OCI-LY7 (cell line): Measurements from ENCODE around the gene GALNT9. TPM values are rescaled to one million over a fixed set of nuclear protein-coding genes. Genes with fewer than 3 reads are reported as not detected.

Source experiments
- BruUV-seq: library from RNA; stranded (reverse); fragments of 400-500 nt; replicated peaks from 2 replicates; lab custom pipeline; 2021; lab: Mats Ljungman, UMichigan
- CTCF ChIA-PET: fragments of 300-600 bp; sonication (Branson Sonifier 250); formaldehyde crosslinking; loops from one replicate; lab custom pipeline; 2022; ENCODE audit warnings: antibody characterized with exemption; ENCODE audit not compliant: unreplicated experiment; lab: Charles Lee
- POLR2A ChIA-PET: fragments of 300-600 bp; sonication (Branson Sonifier 250); formaldehyde crosslinking; loops from one replicate; lab custom pipeline; 2022; ENCODE audit warnings: antibody characterized with exemption; lab: Charles Lee
- DNase-seq: peaks from one replicate; pipeline ENCODE4 v3.0.0-alpha.2; 2015; ENCODE audit warnings: low spot score
- H2AFZ ChIP-seq: fragments of 200-600 bp; sonication (generic), shearing (Covaris generic); 2 replicates; pipeline ENCODE4 v1.6.1; 2014; ENCODE audit warnings: mild to moderate bottlenecking, antibody characterized with exemption, low read length, moderate library complexity
- H3K27ac ChIP-seq: fragments of 200-600 bp; sonication (generic); 2 replicates; pipeline ENCODE4 v1.5.1; 2014; ENCODE audit warnings: mixed run types, low read depth, mild to moderate bottlenecking, moderate library complexity, low read length, inconsistent platforms; ENCODE audit not compliant: poor library complexity, severe bottlenecking
- H3K36me3 ChIP-seq: fragments of 200-600 bp; sonication (generic); 2 replicates; pipeline ENCODE4 v1.6.1; 2014; ENCODE audit warnings: mild to moderate bottlenecking, antibody characterized with exemption, low read length, moderate library complexity, mixed read lengths; ENCODE audit not compliant: insufficient read depth
- H3K4me1 ChIP-seq: fragments of 200-600 bp; sonication (generic); 2 replicates; pipeline ENCODE4 v1.5.1; 2014; ENCODE audit warnings: mild to moderate bottlenecking, low read length; ENCODE audit not compliant: insufficient read depth, poor library complexity, severe bottlenecking
- H3K4me2 ChIP-seq: fragments of 200-600 bp; sonication (generic); 2 replicates; pipeline ENCODE4 v1.6.1; 2014; ENCODE audit warnings: mild to moderate bottlenecking, low read length
- H3K4me3 ChIP-seq: fragments of 200-600 bp; sonication (generic); 2 replicates; pipeline ENCODE4 v1.5.1; 2014; ENCODE audit warnings: mild to moderate bottlenecking, low read depth, low read length; ENCODE audit not compliant: poor library complexity, severe bottlenecking
- H3K79me2 ChIP-seq: fragments of 200-600 bp; sonication (generic); 2 replicates; pipeline ENCODE4 v1.6.1; 2016; ENCODE audit warnings: low read depth, mild to moderate bottlenecking, low read length, moderate library complexity, mixed read lengths; ENCODE audit not compliant: insufficient read depth
- H3K9me2 ChIP-seq: fragments of 200-600 bp; sonication (generic); 2 replicates; pipeline ENCODE4 v1.6.1; 2016; ENCODE audit warnings: mild to moderate bottlenecking, low read length, mixed read lengths; ENCODE audit not compliant: insufficient read depth
- H3K9me3 ChIP-seq: fragments of 200-600 bp; sonication (generic); 2 replicates; pipeline ENCODE4 v1.6.1; 2014; ENCODE audit warnings: mild to moderate bottlenecking, mixed run types, low read length, mixed read lengths
- H4K20me1 ChIP-seq: fragments of 200-600 bp; sonication (generic); 2 replicates; pipeline ENCODE4 v1.6.1; 2014; ENCODE audit warnings: mild to moderate bottlenecking, antibody characterized with exemption, low read length, moderate library complexity, mixed read lengths; ENCODE audit not compliant: insufficient read depth
- EZH2phosphoT487 ChIP-seq: fragments of 200-600 bp; sonication (generic); IDR thresholded peaks from 2 replicates; pipeline ENCODE4 v1.6.1; 2018; ENCODE audit warnings: low read depth, borderline replicate concordance, mild to moderate bottlenecking, mixed run types, antibody characterized with exemption, low read length, moderate library complexity, mixed read lengths
- intact Hi-C: fragments of 100-400 bp; cut with micrococcal nuclease; formaldehyde crosslinking; loops from one replicate; pipeline ENCODE4 v1.10.0; 2022; ENCODE audit not compliant: unreplicated experiment
- total RNA-seq, 2 experiments: library from RNA; depleted of rRNA in 1 of 2; stranded (reverse); fragments of >200 nt in 1 of 2; shearing (Covaris generic) in 1 of 2; gene quantifications; 2 replicates each; pipeline ENCODE4 v1.2.3, GENCODE V29; 2014 to 2022
- TF ChIP-seq, protein P1 (sequence below): fragments of 200-600 bp; sonication (generic); conservative IDR thresholded peaks from 2 replicates; pipeline ENCODE4 v1.5.1; 2014; ENCODE audit warnings: mild to moderate bottlenecking, antibody characterized with exemption, low read length, moderate library complexity, mixed read lengths

GALNT9 gene
- total RNA-seq, 2 experiments from 2014 or later = 0.28 TPM; not detected in 1

- Histone ChIP-seq H3K36me3 (no peaks in the 10 kb centered on the region), H4K20me1 (no peaks in the 10 kb centered on the region), H3K27ac (no peak overlapping the region), H2AFZ (no peak overlapping the region), H3K79me2 (no peaks in the 10 kb centered on the region), H3K9me3 (no peaks in the 10 kb centered on the region), H3K4me3 (no peak overlapping the region), H3K4me1 (no peaks in the 10 kb centered on the region), H3K9me2 (no peaks in the 10 kb centered on the region), H3K4me2 (no peak overlapping the region)
- no TSS peak for BruUV-seq
- CTCF ChIA-PET = no interaction called here
- POLR2A ChIA-PET = no interaction called here
- intact Hi-C loops = no loop called here
- no peak for TF ChIP-seq EZH2phosphoT487
- TF ChIP-seq, protein P1, sequence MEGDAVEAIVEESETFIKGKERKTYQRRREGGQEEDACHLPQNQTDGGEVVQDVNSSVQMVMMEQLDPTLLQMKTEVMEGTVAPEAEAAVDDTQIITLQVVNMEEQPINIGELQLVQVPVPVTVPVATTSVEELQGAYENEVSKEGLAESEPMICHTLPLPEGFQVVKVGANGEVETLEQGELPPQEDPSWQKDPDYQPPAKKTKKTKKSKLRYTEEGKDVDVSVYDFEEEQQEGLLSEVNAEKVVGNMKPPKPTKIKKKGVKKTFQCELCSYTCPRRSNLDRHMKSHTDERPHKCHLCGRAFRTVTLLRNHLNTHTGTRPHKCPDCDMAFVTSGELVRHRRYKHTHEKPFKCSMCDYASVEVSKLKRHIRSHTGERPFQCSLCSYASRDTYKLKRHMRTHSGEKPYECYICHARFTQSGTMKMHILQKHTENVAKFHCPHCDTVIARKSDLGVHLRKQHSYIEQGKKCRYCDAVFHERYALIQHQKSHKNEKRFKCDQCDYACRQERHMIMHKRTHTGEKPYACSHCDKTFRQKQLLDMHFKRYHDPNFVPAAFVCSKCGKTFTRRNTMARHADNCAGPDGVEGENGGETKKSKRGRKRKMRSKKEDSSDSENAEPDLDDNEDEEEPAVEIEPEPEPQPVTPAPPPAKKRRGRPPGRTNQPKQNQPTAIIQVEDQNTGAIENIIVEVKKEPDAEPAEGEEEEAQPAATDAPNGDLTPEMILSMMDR = no peak
- DNase-seq = no peak
Observed at GRCh38 chr12:132308853-132309595, 20.4 kb downstream of the GALNT9 start.

GRCh38 chr12:132307976-132308852, 21.2 kb downstream of the GALNT9 start:
- Histone ChIP-seq H3K4me1 (no peaks in the 10 kb centered on the region), H3K4me2 (no peak overlapping the region), H3K9me3 (no peaks in the 10 kb centered on the region), H2AFZ (no peak overlapping the region), H3K4me3 (no peak overlapping the region), H3K27ac (no peak overlapping the region), H3K79me2 (no peaks in the 10 kb centered on the region), H3K36me3 (no peaks in the 10 kb centered on the region), H4K20me1 (no peaks in the 10 kb centered on the region), H3K9me2 (no peaks in the 10 kb centered on the region)
- TF ChIP-seq, protein P1 = no peak
- TF ChIP-seq EZH2phosphoT487 = no peak
- ChIA-PET CTCF (no interaction called here), POLR2A (no interaction called here)
- BruUV-seq = no TSS peak
- DNase-seq = no peak
- intact Hi-C loops = no loop called here

GRCh38 chr12:132306885-132307191, 22.6 kb downstream of the GALNT9 start:
- no TSS peak for BruUV-seq
- TF ChIP-seq, protein P1 = no peak
- TF ChIP-seq EZH2phosphoT487 = no peak
- H2AFZ ChIP-seq = no peak overlapping the region
- intact Hi-C loops = no loop called here
- POLR2A ChIA-PET = no interaction called here
- no peaks in the 10 kb centered on the region for H3K79me2 ChIP-seq
- H3K36me3 ChIP-seq = no peaks in the 10 kb centered on the region
- CTCF ChIA-PET = no interaction called here
- H3K9me3 ChIP-seq = no peaks in the 10 kb centered on the region
- no peak overlapping the region for H3K4me3 ChIP-seq
- H4K20me1 ChIP-seq = no peaks in the 10 kb centered on the region
- no peak for DNase-seq
- no peak overlapping the region for H3K27ac ChIP-seq
- H3K4me1 ChIP-seq = no peaks in the 10 kb centered on the region
- no peak overlapping the region for H3K4me2 ChIP-seq
- no peaks in the 10 kb centered on the region for H3K9me2 ChIP-seq
